Effector memory CD8-positive, alpha-beta T cell (primary cell): ENCODE results near the gene CLP1.

Experiments
- ATAC-seq: fragments of 150-1000 bp; cut with Tn5 transposase; replicated peaks from 2 replicates; pipeline ENCODE4 v1.10.0; 2021; ENCODE audit warnings: mild to moderate bottlenecking, moderate library complexity
- DNase-seq, 3 experiments: peaks; one replicate each; pipeline ENCODE4 v3.0.0; 2021
- H3K27ac Mint-ChIP-seq, 2 donors: one replicate each; pipeline ENCODE4 v1.8.0; 2022; ENCODE audit warnings: mild to moderate bottlenecking in 2 of 2, mixed read lengths in 2 of 2, moderate library complexity in 2 of 2
- H3K27me3 Mint-ChIP-seq, 2 donors: one replicate each; pipeline ENCODE4 v1.8.0; 2022; ENCODE audit warnings: mixed read lengths in 2 of 2
- H3K36me3 Mint-ChIP-seq: one replicate; pipeline ENCODE4 v1.8.0; 2022; ENCODE audit warnings: mild to moderate bottlenecking, moderate library complexity, mixed read lengths; ENCODE audit not compliant: insufficient read depth
- H3K4me1 Mint-ChIP-seq, 2 donors: one replicate each; pipeline ENCODE4 v1.8.0; 2022; ENCODE audit warnings: low read depth in 2 of 2, mixed read lengths in 2 of 2
- H3K4me3 Mint-ChIP-seq, 2 donors: one replicate each; pipeline ENCODE4 v1.8.0; 2022; ENCODE audit warnings: mild to moderate bottlenecking in 2 of 2, mixed read lengths in 2 of 2, moderate library complexity in 2 of 2
- H3K9me3 Mint-ChIP-seq, 2 donors: one replicate each; pipeline ENCODE4 v1.8.0; 2022; ENCODE audit warnings: mixed read lengths in 2 of 2
- total RNA-seq, 9 experiments: gene quantifications; one replicate each; lab custom pipeline; 2026; lab: John Stamatoyannopoulos, UW

CLP1 gene
- 7.4 to 33.4 (median 19.3) reads per million in 9 experiments for total RNA-seq

- H3K27me3 Mint-ChIP-seq: no peaks in the 10 kb centered on the region
- H3K27ac Mint-ChIP-seq: peak within 1 kb of the TSS; percentile 86 to 96
- peak; percentile 95 for ATAC-seq
- no peaks in the 10 kb centered on the region for H3K9me3 Mint-ChIP-seq
- peak within 1 kb of the TSS; percentile 96 to 98 for H3K4me3 Mint-ChIP-seq
- DNase-seq: peak; percentile 98 to 99 (median 98)
- peaks cover 38% of the 10 kb centered on the region for H3K36me3 Mint-ChIP-seq
- H3K4me1 Mint-ChIP-seq: peaks cover 21 to 25% of the 10 kb centered on the region in 2 donors
Observed at GRCh38 chr11:57657194-57658022, at the start of gene CLP1. Gene CLP1, plus strand, starts transcription at chr11:57657762. Its CDS starts 1,715 bp downstream, at chr11:57659477.

GRCh38 chr11:57610170-57610569 lies 47.4 kb upstream of the CLP1 start:
- ATAC-seq: no peak
- Mint-ChIP-seq H3K4me1 (no peaks in the 10 kb centered on the region), H3K9me3 (no peaks in the 10 kb centered on the region), H3K27ac (no peak overlapping the region), H3K4me3 (no peak overlapping the region), H3K27me3 (peaks cover 28 to 68% of the 10 kb centered on the region in 2 donors), H3K36me3 (no peaks in the 10 kb centered on the region)
- DNase-seq: no peak

GRCh38 chr11:57614234-57614772 lies 43.3 kb upstream of the CLP1 start:
- Mint-ChIP-seq H3K27ac (no peak overlapping the region), H3K4me3 (no peak overlapping the region), H3K4me1 (no peaks in the 10 kb centered on the region), H3K27me3 (peaks cover 25 to 75% of the 10 kb centered on the region in 2 donors), H3K36me3 (no peaks in the 10 kb centered on the region), H3K9me3 (peaks cover 0 to 1% of the 10 kb centered on the region in 2 donors)
- ATAC-seq (no peak), DNase-seq (no peak)

GRCh38 chr11:57615308-57615707 lies 42.3 kb upstream of the CLP1 start:
- peaks cover 0 to 1% of the 10 kb centered on the region in 2 donors for H3K9me3 Mint-ChIP-seq
- H3K36me3 Mint-ChIP-seq: no peaks in the 10 kb centered on the region
- H3K27me3 Mint-ChIP-seq: peaks cover 25 to 66% of the 10 kb centered on the region in 2 donors
- DNase-seq (no peak), ATAC-seq (no peak)
- H3K27ac Mint-ChIP-seq: no peak overlapping the region
- H3K4me3 Mint-ChIP-seq: no peak overlapping the region
- no peaks in the 10 kb centered on the region for H3K4me1 Mint-ChIP-seq

DNA sequence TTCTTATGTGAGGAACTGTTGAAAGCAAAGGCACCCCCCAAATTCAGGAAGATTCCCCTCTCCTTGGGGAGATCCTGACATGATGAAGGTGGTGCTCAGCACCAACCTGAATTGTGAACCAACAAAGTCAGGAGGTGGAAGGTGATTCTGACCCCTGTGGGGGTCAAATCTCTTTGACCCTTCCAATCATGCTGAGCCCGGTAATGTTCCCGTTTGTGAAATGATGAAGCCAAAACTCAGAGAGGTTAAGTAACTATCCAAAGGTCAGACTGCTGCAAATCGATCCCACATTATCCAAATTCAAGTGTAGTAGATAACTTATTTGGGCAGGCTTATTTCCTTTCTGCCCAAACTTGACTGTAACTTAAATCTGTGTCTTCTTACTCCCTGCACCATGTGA lies 41.0 kb upstream of the CLP1 start:
- Mint-ChIP-seq H3K4me1 (no peaks in the 10 kb centered on the region), H3K27ac (no peak overlapping the region), H3K36me3 (no peaks in the 10 kb centered on the region), H3K9me3 (peaks cover 0 to 3% of the 10 kb centered on the region in 2 donors), H3K27me3 (peaks cover 28 to 56% of the 10 kb centered on the region in 2 donors), H3K4me3 (no peak overlapping the region)
- DNase-seq (no peak), ATAC-seq (no peak)

DNA sequence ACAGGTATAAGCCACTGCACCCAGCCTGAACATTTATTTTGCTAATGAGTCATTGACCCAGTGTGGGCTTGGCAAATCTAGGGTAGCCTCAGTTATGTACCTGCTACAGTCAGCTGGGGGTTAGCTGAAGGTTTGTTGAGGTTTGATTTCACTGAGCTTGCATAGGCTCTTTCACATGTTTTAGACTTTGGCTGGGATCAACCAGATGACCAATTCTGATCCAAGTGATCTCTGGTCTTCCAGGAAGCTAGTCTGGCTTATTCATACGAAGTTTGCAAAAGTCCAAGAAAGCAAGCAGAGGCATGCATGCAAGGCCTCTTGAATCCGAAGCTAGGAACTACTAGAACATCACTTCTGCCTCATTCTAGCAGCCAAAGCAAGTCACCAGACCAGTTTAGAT lies 39.1 kb upstream of the CLP1 start:
- DNase-seq: no peak

GRCh38 chr11:57619331-57619730 lies 38.2 kb upstream of the CLP1 start:
- peaks cover 0 to 3% of the 10 kb centered on the region in 2 donors for H3K9me3 Mint-ChIP-seq
- H3K27ac Mint-ChIP-seq: no peak overlapping the region
- H3K4me3 Mint-ChIP-seq: no peak overlapping the region
- no peaks in the 10 kb centered on the region for H3K36me3 Mint-ChIP-seq
- ATAC-seq (no peak), DNase-seq (no peak)
- H3K4me1 Mint-ChIP-seq: no peaks in the 10 kb centered on the region
- peaks cover 41 to 44% of the 10 kb centered on the region in 2 donors for H3K27me3 Mint-ChIP-seq

More for the DNA sequence above, 39.1 kb upstream of the CLP1 start:
- H3K36me3 Mint-ChIP-seq: no peaks in the 10 kb centered on the region
- H3K4me3 Mint-ChIP-seq: no peak overlapping the region
- H3K27ac Mint-ChIP-seq: no peak overlapping the region
- H3K4me1 Mint-ChIP-seq: no peaks in the 10 kb centered on the region
- peaks cover 0 to 3% of the 10 kb centered on the region in 2 donors for H3K9me3 Mint-ChIP-seq
- no peak for ATAC-seq
- H3K27me3 Mint-ChIP-seq: peaks cover 41 to 52% of the 10 kb centered on the region in 2 donors

- DNase-seq: no peak
- H3K4me1 Mint-ChIP-seq: no peaks in the 10 kb centered on the region
- peaks cover 32 to 34% of the 10 kb centered on the region in 2 donors for H3K27me3 Mint-ChIP-seq
- H3K4me3 Mint-ChIP-seq: no peak overlapping the region
- H3K9me3 Mint-ChIP-seq: peaks cover 0 to 3% of the 10 kb centered on the region in 2 donors
- H3K27ac Mint-ChIP-seq: no peak overlapping the region
- ATAC-seq: no peak
- no peaks in the 10 kb centered on the region for H3K36me3 Mint-ChIP-seq
Observed at GRCh38 chr11:57620467-57620866, 37.1 kb upstream of the CLP1 start.

- H3K27me3 Mint-ChIP-seq: peaks cover 14 to 23% of the 10 kb centered on the region in 2 donors
- H3K27ac Mint-ChIP-seq: no peak overlapping the region
- peaks cover 0 to 3% of the 10 kb centered on the region in 2 donors for H3K9me3 Mint-ChIP-seq
- DNase-seq (no peak), ATAC-seq (no peak)
- H3K36me3 Mint-ChIP-seq: no peaks in the 10 kb centered on the region
- H3K4me3 Mint-ChIP-seq: no peak overlapping the region
- no peaks in the 10 kb centered on the region for H3K4me1 Mint-ChIP-seq
Observed at GRCh38 chr11:57622263-57622662, 35.3 kb upstream of the CLP1 start.

- Mint-ChIP-seq H3K27ac (no peak overlapping the region), H3K4me1 (no peaks in the 10 kb centered on the region), H3K4me3 (no peak overlapping the region), H3K9me3 (peaks cover 0 to 1% of the 10 kb centered on the region in 2 donors), H3K27me3 (peaks cover 14 to 23% of the 10 kb centered on the region in 2 donors), H3K36me3 (no peaks in the 10 kb centered on the region)
- DNase-seq (no peak), ATAC-seq (no peak)
Observed at GRCh38 chr11:57624864-57625263, 32.7 kb upstream of the CLP1 start.

GRCh38 chr11:57626895-57627294 lies 30.7 kb upstream of the CLP1 start:
- Mint-ChIP-seq H3K27me3 (peaks cover 20 to 21% of the 10 kb centered on the region in 2 donors), H3K4me3 (no peak overlapping the region), H3K36me3 (no peaks in the 10 kb centered on the region), H3K27ac (no peak overlapping the region), H3K9me3 (no peaks in the 10 kb centered on the region), H3K4me1 (no peaks in the 10 kb centered on the region)
- ATAC-seq: no peak
- no peak for DNase-seq

DNA sequence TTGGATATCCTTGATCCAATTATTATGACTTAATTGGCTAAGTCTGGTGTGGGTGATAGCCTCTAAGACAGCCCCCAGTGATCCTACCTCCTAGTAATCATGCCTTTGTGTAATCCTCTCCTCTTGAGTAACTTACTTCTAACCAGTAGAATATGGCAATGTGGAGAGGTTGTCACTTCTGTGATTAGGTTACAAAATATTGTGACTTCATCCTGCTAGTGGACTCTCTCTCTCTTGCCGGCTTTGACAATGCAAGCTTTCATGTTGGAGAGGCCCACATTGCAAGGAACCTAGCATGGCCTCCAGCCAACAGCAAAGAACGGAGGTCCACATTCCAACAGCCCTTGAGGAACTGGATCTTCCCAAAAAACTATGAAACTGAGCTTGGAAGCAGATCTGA lies 27.4 kb upstream of the CLP1 start:
- Mint-ChIP-seq H3K36me3 (no peaks in the 10 kb centered on the region), H3K4me1 (no peaks in the 10 kb centered on the region), H3K9me3 (no peaks in the 10 kb centered on the region), H3K27ac (no peak overlapping the region), H3K27me3 (peaks cover 28 to 31% of the 10 kb centered on the region in 2 donors), H3K4me3 (no peak overlapping the region)
- ATAC-seq: no peak
- DNase-seq: no peak

GRCh38 chr11:57632116-57632515 lies 25.4 kb upstream of the CLP1 start:
- no peak for ATAC-seq
- Mint-ChIP-seq H3K27me3 (peaks cover 35 to 40% of the 10 kb centered on the region in 2 donors), H3K9me3 (no peaks in the 10 kb centered on the region), H3K4me3 (no peak overlapping the region), H3K4me1 (no peaks in the 10 kb centered on the region), H3K36me3 (no peaks in the 10 kb centered on the region), H3K27ac (no peak overlapping the region)
- DNase-seq: no peak
